ENCODE results near the gene ABHD15.

GRCh38 chr17:29583324-29584248 is 16.7 kb upstream of the ABHD15 start:
- no peak for TF ChIP-seq CTCF (IDR thresholded peaks at IDR 0.05)
- no peak for TF ChIP-seq POLR2A (IDR thresholded peaks at IDR 0.05; ENCODE audit: low read length)
- no peak for TF ChIP-seq CBX2 (IDR thresholded peaks at IDR 0.05; ENCODE audit: borderline replicate concordance, low read depth)
- TF ChIP-seq JUNB (IDR thresholded peaks at IDR 0.05), result no peak

Measured in A549 (cell line).